ENCODE results near the gene CHN2. TPM values are rescaled to one million over a fixed set of nuclear protein-coding genes. Genes with fewer than 3 reads are reported as not detected.

CHN2 gene
- total RNA-seq, 1 donor from 2014 or later: 0.33 TPM

GRCh38 chr7:29296421-29296820 is 101.8 kb downstream of the CHN2 start:
- Mint-ChIP-seq H3K9me3 (no peaks in the 10 kb centered on the region), H3K27ac (no peak overlapping the region), H3K27me3 (peaks cover 30% of the 10 kb centered on the region), H3K36me3 (ENCODE audit: low read depth) (no peaks in the 10 kb centered on the region), H3K4me3 (no peak overlapping the region), H3K4me1 (no peaks in the 10 kb centered on the region)
- intact Hi-C loops (cut with micrococcal nuclease): no loop called here
- DNase-seq: no peak

GRCh38 chr7:29297194-29297890 is 102.8 kb downstream of the CHN2 start:
- Mint-ChIP-seq H3K9me3 (no peaks in the 10 kb centered on the region), H3K4me1 (no peaks in the 10 kb centered on the region), H3K36me3 (ENCODE audit: low read depth) (no peaks in the 10 kb centered on the region), H3K27me3 (peaks cover 32% of the 10 kb centered on the region), H3K27ac (no peak overlapping the region), H3K4me3 (no peak overlapping the region)
- intact Hi-C loops (cut with micrococcal nuclease): no loop called here
- DNase-seq: no peak

GRCh38 chr7:29299086-29299485 is 104.5 kb downstream of the CHN2 start:
- Mint-ChIP-seq H3K4me3 (no peak overlapping the region), H3K27ac (no peak overlapping the region), H3K9me3 (no peaks in the 10 kb centered on the region), H3K27me3 (peaks cover 25% of the 10 kb centered on the region), H3K4me1 (no peaks in the 10 kb centered on the region), H3K36me3 (ENCODE audit: low read depth) (no peaks in the 10 kb centered on the region)
- no peak for DNase-seq
- intact Hi-C loops (cut with micrococcal nuclease): no loop called here

GRCh38 chr7:29300026-29300480 is 105.5 kb downstream of the CHN2 start:
- Mint-ChIP-seq H3K4me1 (no peaks in the 10 kb centered on the region), H3K4me3 (no peak overlapping the region), H3K27me3 (peaks cover 25% of the 10 kb centered on the region), H3K27ac (no peak overlapping the region), H3K36me3 (ENCODE audit: low read depth) (no peaks in the 10 kb centered on the region), H3K9me3 (no peaks in the 10 kb centered on the region)
- DNase-seq: no peak
- intact Hi-C loops (cut with micrococcal nuclease): no loop called here

- no peak overlapping the region for H3K27ac Mint-ChIP-seq
- H3K4me1 Mint-ChIP-seq: no peaks in the 10 kb centered on the region
- DNase-seq: no peak
- H3K4me3 Mint-ChIP-seq: no peak overlapping the region
- H3K9me3 Mint-ChIP-seq: no peaks in the 10 kb centered on the region
- peaks cover 25% of the 10 kb centered on the region for H3K27me3 Mint-ChIP-seq
- intact Hi-C loops (cut with micrococcal nuclease): no loop called here
- no peaks in the 10 kb centered on the region for H3K36me3 Mint-ChIP-seq (ENCODE audit: low read depth)
These were observed 106.1 kb downstream of the CHN2 start for GRCh38 chr7:29300649-29301048.

GRCh38 chr7:29302666-29303395 is 108.3 kb downstream of the CHN2 start:
- Mint-ChIP-seq H3K4me1 (no peaks in the 10 kb centered on the region), H3K9me3 (no peaks in the 10 kb centered on the region), H3K4me3 (no peak overlapping the region), H3K27me3 (peaks cover 22% of the 10 kb centered on the region), H3K36me3 (ENCODE audit: low read depth) (no peaks in the 10 kb centered on the region), H3K27ac (no peak overlapping the region)
- intact Hi-C loops (cut with micrococcal nuclease): no loop called here
- DNase-seq: no peak

- H3K4me3 Mint-ChIP-seq: no peak overlapping the region
- H3K4me1 Mint-ChIP-seq: no peaks in the 10 kb centered on the region
- intact Hi-C loops (cut with micrococcal nuclease): no loop called here
- H3K27ac Mint-ChIP-seq: no peak overlapping the region
- peaks cover 21% of the 10 kb centered on the region for H3K27me3 Mint-ChIP-seq
- H3K36me3 Mint-ChIP-seq (ENCODE audit: low read depth): no peaks in the 10 kb centered on the region
- no peaks in the 10 kb centered on the region for H3K9me3 Mint-ChIP-seq
- no peak for DNase-seq
These were observed 110.2 kb downstream of the CHN2 start for GRCh38 chr7:29304756-29305155.

GRCh38 chr7:29306319-29306991 is 111.9 kb downstream of the CHN2 start:
- intact Hi-C loops (cut with micrococcal nuclease): no loop called here
- Mint-ChIP-seq H3K4me1 (no peaks in the 10 kb centered on the region), H3K36me3 (ENCODE audit: low read depth) (no peaks in the 10 kb centered on the region), H3K9me3 (no peaks in the 10 kb centered on the region), H3K4me3 (no peak overlapping the region), H3K27ac (no peak overlapping the region), H3K27me3 (peaks cover 12% of the 10 kb centered on the region)
- no peak for DNase-seq

- Mint-ChIP-seq H3K27ac (no peak overlapping the region), H3K4me1 (no peaks in the 10 kb centered on the region), H3K27me3 (peaks cover 12% of the 10 kb centered on the region), H3K4me3 (no peak overlapping the region), H3K9me3 (no peaks in the 10 kb centered on the region), H3K36me3 (ENCODE audit: low read depth) (no peaks in the 10 kb centered on the region)
- DNase-seq: no peak
- intact Hi-C loops (cut with micrococcal nuclease): no loop called here
These were observed 113.8 kb downstream of the CHN2 start for GRCh38 chr7:29308424-29308823.

GRCh38 chr7:29309041-29309854 is 114.7 kb downstream of the CHN2 start:
- Mint-ChIP-seq H3K27ac (no peak overlapping the region), H3K36me3 (ENCODE audit: low read depth) (no peaks in the 10 kb centered on the region), H3K27me3 (peaks cover 19% of the 10 kb centered on the region), H3K9me3 (no peaks in the 10 kb centered on the region), H3K4me3 (no peak overlapping the region), H3K4me1 (no peaks in the 10 kb centered on the region)
- intact Hi-C loops (cut with micrococcal nuclease): no loop called here
- no peak for DNase-seq

- Mint-ChIP-seq H3K27me3 (peaks cover 21% of the 10 kb centered on the region), H3K36me3 (ENCODE audit: low read depth) (no peaks in the 10 kb centered on the region), H3K4me1 (no peaks in the 10 kb centered on the region), H3K9me3 (no peaks in the 10 kb centered on the region), H3K27ac (no peak overlapping the region), H3K4me3 (no peak overlapping the region)
- intact Hi-C loops (cut with micrococcal nuclease): no loop called here
- DNase-seq: no peak
These were observed 116.0 kb downstream of the CHN2 start for GRCh38 chr7:29310625-29311024.

GRCh38 chr7:29311314-29311713 is 116.7 kb downstream of the CHN2 start:
- H3K27ac Mint-ChIP-seq: no peak overlapping the region
- intact Hi-C loops (cut with micrococcal nuclease): no loop called here
- H3K27me3 Mint-ChIP-seq: peaks cover 19% of the 10 kb centered on the region
- no peak for DNase-seq
- no peaks in the 10 kb centered on the region for H3K36me3 Mint-ChIP-seq (ENCODE audit: low read depth)
- H3K4me3 Mint-ChIP-seq: no peak overlapping the region
- H3K4me1 Mint-ChIP-seq: no peaks in the 10 kb centered on the region
- H3K9me3 Mint-ChIP-seq: no peaks in the 10 kb centered on the region

DNA sequence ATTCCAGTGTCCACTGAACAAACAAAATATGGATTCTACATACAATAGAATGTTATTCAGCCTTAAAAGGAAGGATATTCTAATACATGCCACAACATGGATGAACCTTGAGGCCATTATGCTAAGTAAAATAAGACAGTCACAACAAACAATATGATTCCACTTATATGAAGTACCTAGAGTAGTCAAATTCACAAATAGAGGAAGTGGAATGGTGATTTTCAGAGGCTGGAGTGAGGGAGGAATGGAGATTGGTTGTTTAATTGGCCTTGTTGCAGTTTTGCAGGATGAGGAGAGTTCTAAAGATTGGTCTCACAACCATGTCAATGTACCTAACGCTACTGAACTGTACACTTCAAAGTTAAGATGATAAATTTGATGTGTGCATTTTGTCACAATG is 119.6 kb downstream of the CHN2 start:
- Mint-ChIP-seq H3K9me3 (no peaks in the 10 kb centered on the region), H3K4me1 (no peaks in the 10 kb centered on the region), H3K4me3 (no peak overlapping the region), H3K36me3 (ENCODE audit: low read depth) (no peaks in the 10 kb centered on the region), H3K27me3 (peaks cover 21% of the 10 kb centered on the region), H3K27ac (no peak overlapping the region)
- no peak for DNase-seq
- intact Hi-C loops (cut with micrococcal nuclease): no loop called here
